Endothelial cell of umbilical vein (primary cell): Measurements from ENCODE around the gene SKOR1. TPM values are rescaled to one million over a fixed set of nuclear protein-coding genes. Genes with fewer than 3 reads are reported as not detected.

Experiments
- BruUV-seq: library from RNA; stranded (reverse); fragments of 400-500 nt; replicated peaks from 2 replicates; lab custom pipeline; 2021; lab: Mats Ljungman, UMichigan
- CTCF ChIA-PET: fragments of 300-600, 350-600 bp; sonication (Branson Sonifier 250); formaldehyde crosslinking; loops from one replicate; lab custom pipeline; 2021; ENCODE audit warnings: antibody characterized with exemption, inconsistent platforms; lab: Charles Lee
- POLR2A ChIA-PET: fragments of 300-600, 350-600 bp; sonication (Branson Sonifier 250); formaldehyde crosslinking; loops from one replicate; lab custom pipeline; 2021; ENCODE audit warnings: antibody characterized with exemption, inconsistent platforms; lab: Charles Lee
- DNase-seq: peaks from one replicate; pipeline ENCODE4 v3.0.0-alpha.2; 2011; ENCODE audit warnings: low read depth, low spot score
- FAIRE-seq: peaks from 2 replicates; lab custom pipeline; 2011; peaks lifted over from hg19 to GRCh38; lab: Jason Lieb, UNC
- H2AFZ ChIP-seq: 2 replicates; pipeline ENCODE4 v1.6.0; 2012; ENCODE audit warnings: low read depth, low read length, control low read depth, inconsistent platforms
- H3K27ac ChIP-seq: 2 replicates; pipeline ENCODE4 v1.5.1; 2011; ENCODE audit warnings: low read depth, mild to moderate bottlenecking, control low read depth, low read length, moderate library complexity; ENCODE audit not compliant: insufficient read depth
- H3K27me3 ChIP-seq, 2 experiments: 2 replicates each; pipeline versions ENCODE4 v1.6.0 to v1.6.1; 2011; ENCODE audit warnings: low read length in 2 of 2, mixed read lengths in 1 of 2; ENCODE audit not compliant: control insufficient read depth in 2 of 2, insufficient read depth in 2 of 2
- H3K36me3 ChIP-seq, 2 experiments: 2 replicates in 1 of 2; 3 replicates in 1 of 2; pipeline ENCODE4 v1.5.1; 2011; ENCODE audit warnings: low read length in 2 of 2, mild to moderate bottlenecking in 1 of 2, moderate library complexity in 1 of 2; ENCODE audit not compliant: control insufficient read depth in 2 of 2, insufficient read depth in 2 of 2; ENCODE audit errors: extremely low read depth in 1 of 2
- H3K4me1 ChIP-seq: 3 replicates; pipeline ENCODE4 v1.5.1; 2011; ENCODE audit warnings: mild to moderate bottlenecking, low read length; ENCODE audit not compliant: control insufficient read depth, insufficient read depth; ENCODE audit errors: extremely low read depth
- H3K4me2 ChIP-seq: 2 replicates; pipeline ENCODE4 v1.6.1; 2011; ENCODE audit warnings: low read length, control low read depth, mixed read lengths; ENCODE audit not compliant: insufficient read depth
- H3K4me3 ChIP-seq, 3 experiments: fragments of 200-600 bp in 1 of 3; sonication (generic), shearing (Covaris generic) in 1 of 3; replicated peaks in 1 of 3; 2 replicates each; pipeline ENCODE4 v1.5.1; 2011 to 2016; ENCODE audit warnings: control low read depth in 3 of 3, low read length in 3 of 3, mild to moderate bottlenecking in 2 of 3, inconsistent platforms in 1 of 3, low read depth in 1 of 3, moderate library complexity in 1 of 3; ENCODE audit not compliant: insufficient read depth in 1 of 3
- H3K79me2 ChIP-seq: 2 replicates; pipeline ENCODE4 v1.6.0; 2012; ENCODE audit warnings: low read length, inconsistent platforms; ENCODE audit not compliant: control insufficient read depth, insufficient read depth
- H3K9ac ChIP-seq: replicated peaks from 2 replicates; pipeline ENCODE3; 2011; ENCODE audit warnings: low read length, control low read depth; ENCODE audit not compliant: insufficient read depth; ENCODE audit errors: extremely low read depth
- H3K9me1 ChIP-seq: replicated peaks from 3 replicates; pipeline ENCODE4 v1.6.0; 2011; ENCODE audit warnings: mild to moderate bottlenecking, low read length; ENCODE audit not compliant: control insufficient read depth, insufficient read depth; ENCODE audit errors: extremely low read depth
- H3K9me3 ChIP-seq: replicated peaks from 2 replicates; pipeline ENCODE4 v1.5.1; 2012; ENCODE audit warnings: low read length, inconsistent platforms; ENCODE audit not compliant: control insufficient read depth, insufficient read depth
- H4K20me1 ChIP-seq: replicated peaks from 2 replicates; pipeline ENCODE3; 2011; ENCODE audit warnings: mild to moderate bottlenecking, low read length; ENCODE audit not compliant: control insufficient read depth, insufficient read depth; ENCODE audit errors: extremely low read depth
- EZH2 ChIP-seq: IDR thresholded peaks from 2 replicates; pipeline ENCODE4 v1.6.1; 2012; ENCODE audit warnings: borderline replicate concordance, low read depth, mild to moderate bottlenecking, moderate library complexity, low read length, inconsistent platforms; ENCODE audit not compliant: severe bottlenecking
- FOS ChIP-seq: IDR thresholded peaks from 2 replicates; pipeline ENCODE4 v1.6.1; 2011; ENCODE audit warnings: mild to moderate bottlenecking, low read length, moderate library complexity, borderline replicate concordance; ENCODE audit not compliant: insufficient read depth
- GATA2 ChIP-seq: IDR thresholded peaks from 2 replicates; pipeline ENCODE4 v1.7.0; 2011; ENCODE audit warnings: low read depth, mild to moderate bottlenecking, moderate library complexity, mixed read lengths, low read length; ENCODE audit not compliant: insufficient read length, insufficient read depth
- JUN ChIP-seq: IDR thresholded peaks from 2 replicates; pipeline ENCODE4 v1.6.1; 2011; ENCODE audit warnings: borderline replicate concordance, low read depth; ENCODE audit not compliant: insufficient read length, insufficient read depth
- MYC ChIP-seq: IDR thresholded peaks from one replicate; pipeline ENCODE4 v1.6.1; 2011; ENCODE audit warnings: mild to moderate bottlenecking, low read depth, low read length
- POLR2A ChIP-seq: IDR thresholded peaks from 2 replicates; pipeline ENCODE4 v1.6.1; 2012; ENCODE audit warnings: low read depth, mild to moderate bottlenecking, control low read depth, low read length
- POLR2AphosphoS5 ChIP-seq: IDR thresholded peaks from 2 replicates; pipeline ENCODE4 v1.6.1; 2012; ENCODE audit warnings: low read depth, mild to moderate bottlenecking, control low read depth, low read length, moderate library complexity; ENCODE audit not compliant: insufficient read depth
- dilution Hi-C: fragments of 300-500 bp; cut with MboI; formaldehyde crosslinking; loops from one replicate; pipeline ENCODE4 v1.15.0; 2019; ENCODE audit warnings: low sequenced_read_pairs; ENCODE audit not compliant: extremely low pct_ligation_motif_present
- intact Hi-C: fragments of 100-400 bp; cut with micrococcal nuclease; formaldehyde crosslinking; loops from one replicate; pipeline ENCODE4 v1.10.0; 2022
- polyA plus RNA-seq, 4 experiments: library from polyadenylated mRNA; depleted of rRNA in 3 of 4; stranded (reverse) in 3 of 4; unstranded in 1 of 4; fragments of >200 nt; gene quantifications; 2 replicates each; pipeline versions ENCODE4 v1.2.1 to v1.2.3, GENCODE V29; 2011 to 2012; ENCODE audit warnings: missing spikeins in 1 of 4
- total RNA-seq: library from RNA; stranded (reverse); gene quantifications from 2 replicates; pipeline ENCODE4 v1.2.3, GENCODE V29; 2021
- TF ChIP-seq, protein P1 (sequence below), 2 donors: IDR thresholded peaks; 1 replicate in 1 of 2; 2 replicates in 1 of 2; pipeline ENCODE4 v1.5.1; 2011; ENCODE audit warnings: low read length in 2 of 2, mild to moderate bottlenecking in 2 of 2, moderate library complexity in 2 of 2, control low read depth in 1 of 2, inconsistent platforms in 1 of 2, low read depth in 1 of 2; ENCODE audit not compliant: insufficient read depth in 1 of 2; ENCODE audit errors: extremely low read depth in 1 of 2
- TF ChIP-seq, protein P2 (sequence below): IDR thresholded peaks from 2 replicates; pipeline ENCODE4 v1.6.1; 2011; ENCODE audit not compliant: insufficient read depth, insufficient read length

The SKOR1 gene
- total and polyA plus RNA-seq, 2 donors (not counting 3 experiments of a cell fraction or from before 2014, with no cell fraction given): 0.06 to 0.15 TPM

DNA sequence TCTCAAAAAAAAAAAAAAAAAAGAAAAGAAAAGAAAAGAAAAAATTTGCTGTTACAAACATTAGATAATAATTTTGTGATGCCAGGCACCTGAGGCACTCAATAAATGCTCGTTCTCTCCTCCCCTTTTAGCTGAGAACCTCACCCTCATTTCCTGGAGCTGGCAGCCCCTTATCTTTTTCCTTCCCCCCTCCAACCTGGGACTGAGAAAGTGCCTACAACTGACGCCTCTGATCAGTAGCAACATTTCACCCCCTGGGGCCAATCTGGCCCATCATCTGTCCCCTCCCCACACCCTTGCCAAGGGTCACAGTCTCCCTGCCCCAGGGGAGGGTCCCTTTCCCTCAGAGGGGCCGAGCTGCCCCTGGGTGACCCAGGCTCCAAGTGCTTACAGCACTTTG, 27.1 kb downstream of the SKOR1 start:
- H3K36me3 ChIP-seq: no peaks in the 10 kb centered on the region
- TF ChIP-seq FOS (no peak), EZH2 (no peak), POLR2AphosphoS5 (no peak), MYC (no peak), POLR2A (no peak)
- TF ChIP-seq, protein P1, sequence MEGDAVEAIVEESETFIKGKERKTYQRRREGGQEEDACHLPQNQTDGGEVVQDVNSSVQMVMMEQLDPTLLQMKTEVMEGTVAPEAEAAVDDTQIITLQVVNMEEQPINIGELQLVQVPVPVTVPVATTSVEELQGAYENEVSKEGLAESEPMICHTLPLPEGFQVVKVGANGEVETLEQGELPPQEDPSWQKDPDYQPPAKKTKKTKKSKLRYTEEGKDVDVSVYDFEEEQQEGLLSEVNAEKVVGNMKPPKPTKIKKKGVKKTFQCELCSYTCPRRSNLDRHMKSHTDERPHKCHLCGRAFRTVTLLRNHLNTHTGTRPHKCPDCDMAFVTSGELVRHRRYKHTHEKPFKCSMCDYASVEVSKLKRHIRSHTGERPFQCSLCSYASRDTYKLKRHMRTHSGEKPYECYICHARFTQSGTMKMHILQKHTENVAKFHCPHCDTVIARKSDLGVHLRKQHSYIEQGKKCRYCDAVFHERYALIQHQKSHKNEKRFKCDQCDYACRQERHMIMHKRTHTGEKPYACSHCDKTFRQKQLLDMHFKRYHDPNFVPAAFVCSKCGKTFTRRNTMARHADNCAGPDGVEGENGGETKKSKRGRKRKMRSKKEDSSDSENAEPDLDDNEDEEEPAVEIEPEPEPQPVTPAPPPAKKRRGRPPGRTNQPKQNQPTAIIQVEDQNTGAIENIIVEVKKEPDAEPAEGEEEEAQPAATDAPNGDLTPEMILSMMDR (IDR thresholded peaks at IDR 0.05; ENCODE audit: extremely low read depth in 1 of 2, insufficient read depth in 1 of 2, low read depth in 1 of 2, low read length in 2 of 2): no peak
- H3K27me3 ChIP-seq: peaks cover 2 to 5% of the 10 kb centered on the region in 2 experiments
- no peak overlapping the region for H3K4me3 ChIP-seq
- no peak overlapping the region for H3K27ac ChIP-seq
- CTCF ChIA-PET: interaction anchor here (2.3 kb wide), 1 partner anchor 12 kb away, joined by 7 read pairs; no protein-coding TSS in a partner anchor
- no peaks in the 10 kb centered on the region for H3K4me1 ChIP-seq
- H3K9me1 ChIP-seq: no peaks in the 10 kb centered on the region
- no TSS peak for BruUV-seq
- H3K9me3 ChIP-seq: no peaks in the 10 kb centered on the region
- intact Hi-C loops (no loop called here), dilution Hi-C loops (no loop called here)
- DNase-seq (no peak), FAIRE-seq (no peak)
- no peaks in the 10 kb centered on the region for H3K79me2 ChIP-seq
- no peak overlapping the region for H3K4me2 ChIP-seq
- POLR2A ChIA-PET: no interaction called here
- H2AFZ ChIP-seq: no peak overlapping the region
- H3K9ac ChIP-seq: no peak overlapping the region
- H4K20me1 ChIP-seq: no peaks in the 10 kb centered on the region

DNA sequence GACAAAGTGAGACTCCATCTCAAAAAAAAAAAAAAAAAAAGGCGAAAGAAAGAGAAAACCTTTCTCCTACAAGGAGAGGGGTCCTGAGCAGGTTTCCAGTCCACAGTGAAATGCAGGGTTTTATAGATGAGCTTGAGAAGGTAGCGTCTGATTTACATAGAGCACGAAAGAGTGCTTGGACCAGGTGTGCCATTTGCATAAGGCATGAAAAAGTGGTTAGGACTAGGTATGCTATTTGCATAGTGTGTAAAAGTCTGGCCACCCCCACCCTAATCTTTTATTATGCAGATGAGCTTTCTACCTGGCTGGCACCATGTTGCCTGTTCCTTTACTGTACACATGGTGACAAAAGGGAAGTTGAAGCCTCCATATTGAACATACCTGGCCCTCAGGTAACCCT, 28.1 kb downstream of the SKOR1 start:
- peaks cover 2% of the 10 kb centered on the region in 2 experiments for H3K27me3 ChIP-seq
- no peaks in the 10 kb centered on the region for H3K4me1 ChIP-seq
- H3K4me3 ChIP-seq: no peak overlapping the region
- no peaks in the 10 kb centered on the region for H4K20me1 ChIP-seq
- H3K9me3 ChIP-seq: no peaks in the 10 kb centered on the region
- BruUV-seq: no TSS peak
- no peak for FAIRE-seq
- H2AFZ ChIP-seq: no peak overlapping the region
- no peaks in the 10 kb centered on the region for H3K36me3 ChIP-seq
- H3K4me2 ChIP-seq: no peak overlapping the region
- ChIA-PET POLR2A (no interaction called here), CTCF (interaction anchor here (0.7 to 2.3 kb wide), 5 partner anchors 8 to 301 kb away, joined by 3 to 11 read pairs (median 6); no protein-coding TSS in a partner anchor)
- no peak overlapping the region for H3K27ac ChIP-seq
- no peak for DNase-seq
- no peak overlapping the region for H3K9ac ChIP-seq
- intact Hi-C loops: no loop called here
- H3K79me2 ChIP-seq: no peaks in the 10 kb centered on the region
- TF ChIP-seq POLR2A (no peak), EZH2 (no peak), JUN (no peak), GATA2 (no peak), FOS (no peak), POLR2AphosphoS5 (no peak), MYC (no peak)
- TF ChIP-seq, protein P1 (IDR thresholded peaks at IDR 0.05; ENCODE audit: extremely low read depth in 1 of 2, insufficient read depth in 1 of 2, low read depth in 1 of 2, low read length in 2 of 2): no peak
- TF ChIP-seq, protein P2, sequence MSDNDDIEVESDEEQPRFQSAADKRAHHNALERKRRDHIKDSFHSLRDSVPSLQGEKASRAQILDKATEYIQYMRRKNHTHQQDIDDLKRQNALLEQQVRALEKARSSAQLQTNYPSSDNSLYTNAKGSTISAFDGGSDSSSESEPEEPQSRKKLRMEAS: no peak
- dilution Hi-C loops: no loop called here
- no peaks in the 10 kb centered on the region for H3K9me1 ChIP-seq
